Neural crest cell (in vitro differentiated cells): ENCODE data around the gene NEK6. TPM values are rescaled to one million over a fixed set of nuclear protein-coding genes. Genes with fewer than 3 reads are reported as not detected.

Experiments used
- DNase-seq: peaks from one replicate; pipeline ENCODE4 v3.0.0; 2021; ENCODE audit warnings: low read depth, mixed read lengths, low spot score
- H3K27ac Mint-ChIP-seq: one replicate; pipeline ENCODE4 v1.8.0; 2021; ENCODE audit warnings: mild to moderate bottlenecking, mixed read lengths; ENCODE audit not compliant: unreplicated experiment
- H3K27me3 Mint-ChIP-seq: 2 replicates; pipeline ENCODE4 v1.8.0; 2021; ENCODE audit warnings: low read depth, mild to moderate bottlenecking, mixed read lengths
- H3K36me3 Mint-ChIP-seq: 2 replicates; pipeline ENCODE4 v1.8.0; 2021; ENCODE audit warnings: low read depth, mild to moderate bottlenecking, mixed read lengths
- H3K4me1 Mint-ChIP-seq: 2 replicates; pipeline ENCODE4 v1.8.0; 2021; ENCODE audit warnings: mixed read lengths
- H3K4me3 Mint-ChIP-seq: one replicate; pipeline ENCODE4 v1.8.0; 2021; ENCODE audit warnings: mild to moderate bottlenecking, mixed read lengths
- H3K9me3 Mint-ChIP-seq: 2 replicates; pipeline ENCODE4 v1.8.0; 2021; ENCODE audit warnings: mixed read lengths
- CTCF ChIP-seq: fragments of 200-600 bp; sonication (generic); conservative IDR thresholded peaks from 2 replicates; pipeline ENCODE4 v1.5.0; 2021; ENCODE audit warnings: antibody characterized with exemption, mild to moderate bottlenecking
- total RNA-seq: library from RNA; stranded (reverse); gene quantifications from 2 replicates; pipeline ENCODE4 v1.2.1, GENCODE V29; 2021

Gene NEK6
- total RNA-seq, 1 donor from 2014 or later, result 31.9 TPM

- DNase-seq, result no peak
- H3K9me3 Mint-ChIP-seq, result peaks cover 4% of the 10 kb centered on the region
- peaks cover 24% of the 10 kb centered on the region for H3K36me3 Mint-ChIP-seq
- H3K4me3 Mint-ChIP-seq, result no peak overlapping the region
- H3K4me1 Mint-ChIP-seq, result peaks cover 18% of the 10 kb centered on the region
- no peaks in the 10 kb centered on the region for H3K27me3 Mint-ChIP-seq
- no peak overlapping the region for H3K27ac Mint-ChIP-seq
- TF ChIP-seq CTCF, result no peak
Observed at GRCh38 chr9:124377551-124378406, 120.0 kb downstream of the NEK6 start.

- TF ChIP-seq CTCF, result no peak
- H3K9me3 Mint-ChIP-seq, result no peaks in the 10 kb centered on the region
- H3K27me3 Mint-ChIP-seq, result no peaks in the 10 kb centered on the region
- no peak for DNase-seq
- peaks cover 23% of the 10 kb centered on the region for H3K4me1 Mint-ChIP-seq
- no peak overlapping the region for H3K4me3 Mint-ChIP-seq
- no peak overlapping the region for H3K27ac Mint-ChIP-seq
- peaks cover 9% of the 10 kb centered on the region for H3K36me3 Mint-ChIP-seq
Observed at GRCh38 chr9:124381170-124381945, 123.6 kb downstream of the NEK6 start.

- TF ChIP-seq CTCF, result no peak
- no peak overlapping the region for H3K27ac Mint-ChIP-seq
Observed at GRCh38 chr9:124384210-124384609, 126.5 kb downstream of the NEK6 start.

GRCh38 chr9:124384846-124385245 lies 127.1 kb downstream of the NEK6 start:
- no peak overlapping the region for H3K27ac Mint-ChIP-seq
- peaks cover 29% of the 10 kb centered on the region for H3K4me1 Mint-ChIP-seq
- DNase-seq, result no peak
- no peaks in the 10 kb centered on the region for H3K9me3 Mint-ChIP-seq
- H3K4me3 Mint-ChIP-seq, result no peak overlapping the region
- no peak for TF ChIP-seq CTCF
- H3K36me3 Mint-ChIP-seq, result peaks cover 7% of the 10 kb centered on the region
- no peaks in the 10 kb centered on the region for H3K27me3 Mint-ChIP-seq

More at GRCh38 chr9:124384210-124384609, 126.5 kb downstream of the NEK6 start:
- Mint-ChIP-seq H3K4me3 (no peak overlapping the region), H3K4me1 (peaks cover 23% of the 10 kb centered on the region), H3K9me3 (no peaks in the 10 kb centered on the region), H3K36me3 (peaks cover 9% of the 10 kb centered on the region), H3K27me3 (no peaks in the 10 kb centered on the region)
- no peak for DNase-seq

GRCh38 chr9:124385623-124386022 lies 127.9 kb downstream of the NEK6 start:
- Mint-ChIP-seq H3K9me3 (no peaks in the 10 kb centered on the region), H3K36me3 (peaks cover 3% of the 10 kb centered on the region), H3K27ac (no peak overlapping the region), H3K4me1 (peaks cover 37% of the 10 kb centered on the region), H3K27me3 (no peaks in the 10 kb centered on the region), H3K4me3 (no peak overlapping the region)
- no peak for DNase-seq
- TF ChIP-seq CTCF, result no peak
